OCI-LY7 (cell line): ENCODE measurements around the gene SOWAHC. TPM values are rescaled to one million over a fixed set of nuclear protein-coding genes. Genes with fewer than 3 reads are reported as not detected.
"Not testable (repeated sequence)": the region's sequence is repeated elsewhere in the genome, so short reads cannot be mapped to it uniquely, and the experiment has no call there.

Experiments
- BruUV-seq: library from RNA; stranded (reverse); fragments of 400-500 nt; replicated peaks from 2 replicates; lab custom pipeline; 2021; lab: Mats Ljungman, UMichigan
- CTCF ChIA-PET: fragments of 300-600 bp; sonication (Branson Sonifier 250); formaldehyde crosslinking; loops from one replicate; lab custom pipeline; 2022; ENCODE audit warnings: antibody characterized with exemption; ENCODE audit not compliant: unreplicated experiment; lab: Charles Lee
- POLR2A ChIA-PET: fragments of 300-600 bp; sonication (Branson Sonifier 250); formaldehyde crosslinking; loops from one replicate; lab custom pipeline; 2022; ENCODE audit warnings: antibody characterized with exemption; lab: Charles Lee
- DNase-seq: peaks from one replicate; pipeline ENCODE4 v3.0.0-alpha.2; 2015; ENCODE audit warnings: low spot score
- H2AFZ ChIP-seq: fragments of 200-600 bp; sonication (generic), shearing (Covaris generic); 2 replicates; pipeline ENCODE4 v1.6.1; 2014; ENCODE audit warnings: mild to moderate bottlenecking, antibody characterized with exemption, low read length, moderate library complexity
- H3K27ac ChIP-seq: fragments of 200-600 bp; sonication (generic); 2 replicates; pipeline ENCODE4 v1.5.1; 2014; ENCODE audit warnings: mixed run types, low read depth, mild to moderate bottlenecking, moderate library complexity, low read length, inconsistent platforms; ENCODE audit not compliant: poor library complexity, severe bottlenecking
- H3K36me3 ChIP-seq: fragments of 200-600 bp; sonication (generic); 2 replicates; pipeline ENCODE4 v1.6.1; 2014; ENCODE audit warnings: mild to moderate bottlenecking, antibody characterized with exemption, low read length, moderate library complexity, mixed read lengths; ENCODE audit not compliant: insufficient read depth
- H3K4me1 ChIP-seq: fragments of 200-600 bp; sonication (generic); 2 replicates; pipeline ENCODE4 v1.5.1; 2014; ENCODE audit warnings: mild to moderate bottlenecking, low read length; ENCODE audit not compliant: insufficient read depth, poor library complexity, severe bottlenecking
- H3K4me2 ChIP-seq: fragments of 200-600 bp; sonication (generic); 2 replicates; pipeline ENCODE4 v1.6.1; 2014; ENCODE audit warnings: mild to moderate bottlenecking, low read length
- H3K4me3 ChIP-seq: fragments of 200-600 bp; sonication (generic); 2 replicates; pipeline ENCODE4 v1.5.1; 2014; ENCODE audit warnings: mild to moderate bottlenecking, low read depth, low read length; ENCODE audit not compliant: poor library complexity, severe bottlenecking
- H3K79me2 ChIP-seq: fragments of 200-600 bp; sonication (generic); 2 replicates; pipeline ENCODE4 v1.6.1; 2016; ENCODE audit warnings: low read depth, mild to moderate bottlenecking, low read length, moderate library complexity, mixed read lengths; ENCODE audit not compliant: insufficient read depth
- H3K9me2 ChIP-seq: fragments of 200-600 bp; sonication (generic); 2 replicates; pipeline ENCODE4 v1.6.1; 2016; ENCODE audit warnings: mild to moderate bottlenecking, low read length, mixed read lengths; ENCODE audit not compliant: insufficient read depth
- H3K9me3 ChIP-seq: fragments of 200-600 bp; sonication (generic); 2 replicates; pipeline ENCODE4 v1.6.1; 2014; ENCODE audit warnings: mild to moderate bottlenecking, mixed run types, low read length, mixed read lengths
- H4K20me1 ChIP-seq: fragments of 200-600 bp; sonication (generic); 2 replicates; pipeline ENCODE4 v1.6.1; 2014; ENCODE audit warnings: mild to moderate bottlenecking, antibody characterized with exemption, low read length, moderate library complexity, mixed read lengths; ENCODE audit not compliant: insufficient read depth
- EZH2phosphoT487 ChIP-seq: fragments of 200-600 bp; sonication (generic); IDR thresholded peaks from 2 replicates; pipeline ENCODE4 v1.6.1; 2018; ENCODE audit warnings: low read depth, borderline replicate concordance, mild to moderate bottlenecking, mixed run types, antibody characterized with exemption, low read length, moderate library complexity, mixed read lengths
- intact Hi-C: fragments of 100-400 bp; cut with micrococcal nuclease; formaldehyde crosslinking; loops from one replicate; pipeline ENCODE4 v1.10.0; 2022; ENCODE audit not compliant: unreplicated experiment
- total RNA-seq, 2 experiments: library from RNA; depleted of rRNA in 1 of 2; stranded (reverse); fragments of >200 nt in 1 of 2; shearing (Covaris generic) in 1 of 2; gene quantifications; 2 replicates each; pipeline ENCODE4 v1.2.3, GENCODE V29; 2014 to 2022
- TF ChIP-seq, protein P1 (sequence below): fragments of 200-600 bp; sonication (generic); conservative IDR thresholded peaks from 2 replicates; pipeline ENCODE4 v1.5.1; 2014; ENCODE audit warnings: mild to moderate bottlenecking, antibody characterized with exemption, low read length, moderate library complexity, mixed read lengths

Gene SOWAHC
- total RNA-seq, 2 experiments from 2014 or later, result not detected

DNA sequence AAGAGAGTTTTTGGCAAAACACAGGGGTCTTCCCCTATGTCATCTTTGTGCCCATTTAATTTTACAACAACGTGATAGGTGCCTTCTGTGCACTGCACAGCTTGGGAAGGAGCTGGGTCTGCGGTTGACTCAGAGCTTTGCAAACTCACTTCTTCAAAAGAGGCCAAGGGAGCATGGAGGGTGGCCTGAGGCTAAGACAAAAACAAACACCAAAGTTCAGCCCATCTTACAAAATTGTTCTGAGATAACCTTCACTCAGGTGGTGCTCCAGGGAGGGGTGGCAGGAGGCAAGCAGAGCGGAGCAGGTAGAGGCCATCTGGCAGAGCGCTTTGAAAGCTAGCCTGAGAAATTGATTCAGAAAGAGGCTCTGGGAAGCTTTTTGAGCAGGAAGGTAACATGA, 9.8 kb downstream of the SOWAHC start:
- Histone ChIP-seq H3K9me2 (no peaks in the 10 kb centered on the region), H3K79me2 (no peaks in the 10 kb centered on the region), H4K20me1 (no peaks in the 10 kb centered on the region), H2AFZ (no peak overlapping the region), H3K4me2 (no peak overlapping the region), H3K27ac (no peak overlapping the region), H3K4me3 (no peak overlapping the region), H3K9me3 (no peaks in the 10 kb centered on the region), H3K4me1 (no peaks in the 10 kb centered on the region), H3K36me3 (no peaks in the 10 kb centered on the region)
- ChIA-PET CTCF (no interaction called here), POLR2A (interaction anchor here (0.5 kb wide), 1 partner anchor 51 kb away, joined by 6 read pairs; no protein-coding TSS in a partner anchor)
- no peak for DNase-seq
- TF ChIP-seq, protein P1, sequence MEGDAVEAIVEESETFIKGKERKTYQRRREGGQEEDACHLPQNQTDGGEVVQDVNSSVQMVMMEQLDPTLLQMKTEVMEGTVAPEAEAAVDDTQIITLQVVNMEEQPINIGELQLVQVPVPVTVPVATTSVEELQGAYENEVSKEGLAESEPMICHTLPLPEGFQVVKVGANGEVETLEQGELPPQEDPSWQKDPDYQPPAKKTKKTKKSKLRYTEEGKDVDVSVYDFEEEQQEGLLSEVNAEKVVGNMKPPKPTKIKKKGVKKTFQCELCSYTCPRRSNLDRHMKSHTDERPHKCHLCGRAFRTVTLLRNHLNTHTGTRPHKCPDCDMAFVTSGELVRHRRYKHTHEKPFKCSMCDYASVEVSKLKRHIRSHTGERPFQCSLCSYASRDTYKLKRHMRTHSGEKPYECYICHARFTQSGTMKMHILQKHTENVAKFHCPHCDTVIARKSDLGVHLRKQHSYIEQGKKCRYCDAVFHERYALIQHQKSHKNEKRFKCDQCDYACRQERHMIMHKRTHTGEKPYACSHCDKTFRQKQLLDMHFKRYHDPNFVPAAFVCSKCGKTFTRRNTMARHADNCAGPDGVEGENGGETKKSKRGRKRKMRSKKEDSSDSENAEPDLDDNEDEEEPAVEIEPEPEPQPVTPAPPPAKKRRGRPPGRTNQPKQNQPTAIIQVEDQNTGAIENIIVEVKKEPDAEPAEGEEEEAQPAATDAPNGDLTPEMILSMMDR, result no peak
- no peak for TF ChIP-seq EZH2phosphoT487
- intact Hi-C loops, result no loop called here
- BruUV-seq, result no TSS peak

DNA sequence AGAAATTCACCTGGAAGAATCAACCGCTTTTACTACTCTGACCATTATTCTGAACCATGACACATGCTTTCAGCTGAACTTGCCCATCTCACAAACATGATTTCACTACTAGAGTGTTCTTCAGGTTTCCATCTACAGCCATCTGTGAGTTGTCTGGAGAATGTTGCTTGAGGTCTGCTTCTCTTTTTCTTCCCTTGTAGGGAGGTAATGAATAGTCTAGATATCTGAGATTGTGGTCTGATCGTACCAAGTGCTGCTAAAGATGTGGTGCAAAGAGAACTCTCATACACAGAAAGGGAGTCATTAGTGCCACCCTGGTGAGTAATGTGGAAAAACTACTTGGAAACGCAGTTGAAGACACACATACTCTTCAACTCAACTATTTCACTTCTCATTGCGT, 10.2 kb downstream of the SOWAHC start:
- no peaks in the 10 kb centered on the region for H3K36me3 ChIP-seq
- H3K9me2 ChIP-seq, result no peaks in the 10 kb centered on the region
- no peaks in the 10 kb centered on the region for H3K9me3 ChIP-seq
- no peak overlapping the region for H3K27ac ChIP-seq
- POLR2A ChIA-PET, result interaction anchor here (0.5 kb wide), 1 partner anchor 50 kb away, joined by 6 read pairs; no protein-coding TSS in a partner anchor
- H4K20me1 ChIP-seq, result no peaks in the 10 kb centered on the region
- DNase-seq, result no peak
- TF ChIP-seq EZH2phosphoT487, result no peak
- TF ChIP-seq, protein P1, result no peak
- H3K4me2 ChIP-seq, result no peak overlapping the region
- intact Hi-C loops, result no loop called here
- no peak overlapping the region for H2AFZ ChIP-seq
- BruUV-seq, result no TSS peak
- no peaks in the 10 kb centered on the region for H3K4me1 ChIP-seq
- CTCF ChIA-PET, result no interaction called here
- no peak overlapping the region for H3K4me3 ChIP-seq
- no peaks in the 10 kb centered on the region for H3K79me2 ChIP-seq

DNA sequence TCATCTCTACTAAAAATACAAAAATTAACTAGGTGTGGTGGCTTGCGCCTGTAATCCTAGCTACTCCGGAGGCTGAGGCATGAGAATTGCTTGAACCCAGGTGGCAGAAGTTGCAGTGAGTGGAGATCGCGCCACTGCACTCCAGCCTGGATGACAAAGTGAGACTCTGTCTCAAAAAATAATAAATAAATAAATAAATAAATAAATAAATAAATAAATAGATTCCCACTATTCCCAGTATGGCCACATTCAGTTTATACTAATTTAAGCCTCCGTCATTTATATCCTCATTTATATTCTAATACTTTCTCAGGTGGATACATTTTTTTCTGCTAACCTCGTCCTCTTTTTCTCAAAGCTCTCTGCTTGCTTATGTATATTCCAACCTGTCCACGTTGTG, 14.2 kb downstream of the SOWAHC start:
- POLR2A ChIA-PET, DNase-seq, CTCF ChIA-PET: not testable (repeated sequence)

More for the DNA sequence above, 14.2 kb downstream of the SOWAHC start:
- H3K9me2 ChIP-seq, H3K4me1 ChIP-seq, H3K4me3 ChIP-seq, H3K27ac ChIP-seq, BruUV-seq, intact Hi-C loops, H3K79me2 ChIP-seq, H3K4me2 ChIP-seq, H4K20me1 ChIP-seq, H2AFZ ChIP-seq, H3K9me3 ChIP-seq, H3K36me3 ChIP-seq: not testable (repeated sequence)
